Heart left ventricle (tissue), 16 donors: ENCODE results near the gene MTNR1A. TPM values are rescaled to one million over a fixed set of nuclear protein-coding genes. Genes with fewer than 3 reads are reported as not detected.

Experiments
- ATAC-seq, 4 donors: fragments of 200-7000 bp; cut with Tn5 transposase; one replicate each; pipeline ENCODE4 v1.9.1; 2020 to 2022; ENCODE audit warnings: moderate library complexity in 4 of 4, mild to moderate bottlenecking in 3 of 4, moderate number of reproducible peaks in 1 of 4
- DNase-seq, 5 donors: peaks; one replicate each; pipeline ENCODE4 v3.0.0-alpha.2; 2020
- H3K27ac ChIP-seq, 12 donors: fragments of 200-600 bp; sonication (generic) in 4 of 12; one replicate each; pipeline versions ENCODE4 v1.5.0 to v1.8.0; 2016 to 2022; ENCODE audit warnings: mild to moderate bottlenecking in 2 of 12
- H3K27me3 ChIP-seq, 9 donors: fragments of 200-600 bp; sonication (generic) in 2 of 9; one replicate each; pipeline versions ENCODE4 v1.5.1 to v1.8.0; 2016 to 2022; ENCODE audit warnings: mild to moderate bottlenecking in 3 of 9
- H3K36me3 ChIP-seq, 9 donors: fragments of 200-600 bp; sonication (generic) in 2 of 9; one replicate each; pipeline versions ENCODE4 v1.5.0 to v1.8.0; 2018 to 2022; ENCODE audit warnings: mild to moderate bottlenecking in 2 of 9
- H3K4me1 ChIP-seq, 12 donors: fragments of 200-600 bp; sonication (generic) in 4 of 12; one replicate each; pipeline versions ENCODE4 v1.5.0 to v1.8.0; 2016 to 2022; ENCODE audit warnings: mild to moderate bottlenecking in 3 of 12
- H3K4me3 ChIP-seq, 12 donors: fragments of 200-600 bp; sonication (generic) in 4 of 12; one replicate each; pipeline versions ENCODE4 v1.5.0 to v1.8.0; 2017 to 2022; ENCODE audit warnings: mild to moderate bottlenecking in 9 of 12, moderate library complexity in 4 of 12
- H3K9me3 ChIP-seq, 12 donors: fragments of 200-600 bp; sonication (generic) in 4 of 12; one replicate each; pipeline versions ENCODE4 v1.5.0 to v1.8.0; 2016 to 2022; ENCODE audit warnings: mild to moderate bottlenecking in 1 of 12
- POLR2A ChIP-seq, 2 donors: fragments of 450-650 bp; IDR thresholded peaks; one replicate each; pipeline ENCODE4 v1.6.1; 2017; ENCODE audit warnings: antibody characterized with exemption in 2 of 2, mild to moderate bottlenecking in 2 of 2, moderate library complexity in 2 of 2
- WGBS, 4 donors: extraction: QIAGEN DNeasy Blood & Tissue Kit in 2 of 4; methylation state at CpG; one replicate each; pipeline versions ENCODE4 v1.1.5 to v1.1.7; 2013 to 2018; 5-methylcytosine and 5-hydroxymethylcytosine counted together
- intact Hi-C, 10 donors: fragments of 100-400 bp; cut with DNase I; formaldehyde crosslinking; loops; one replicate each; pipeline versions ENCODE4 v1.11.1 to v1.14.2; 2022
- polyA plus RNA-seq, 2 donors: library from polyadenylated mRNA; stranded (reverse); fragments of 200-250 nt; gene quantifications; one replicate each; pipeline ENCODE4 v1.2.3, GENCODE V29; 2013
- total RNA-seq, 9 donors: library from RNA; depleted of rRNA in 2 of 9; stranded (reverse); fragments of >200 nt in 2 of 9; fragmentation: NEBNext Ultra II Directional in 3 of 9; extraction: Animal tissue kit (Norgen Biotek cat#: 25700) in 3 of 9; gene quantifications; one replicate each; pipeline versions ENCODE4 v1.1.0 to v1.2.4, GENCODE V29; 2016 to 2023
- TF ChIP-seq, protein P1 (sequence below), 12 donors: fragments of 200-600 bp; sonication (generic) in 4 of 12; IDR thresholded peaks; one replicate each; pipeline versions ENCODE4 v1.5.0 to v1.8.0; 2018 to 2022; ENCODE audit warnings: antibody characterized with exemption in 12 of 12, mild to moderate bottlenecking in 5 of 12
- donor health status: ischemic (EF 13 %, LVEDD 7.1; RV severe dilation, severe dysfunction).
- donor health status: healthy with polysubstance abuse.
- donor health status: DM: no; HTN: yes; CAD: no.
- donor health status: DM: no; HTN: no; CAD: no.
- donor health status: ischemic (EF 25% LVEDD 6.9; RV normal size, moderate dysfunction).
- donor health status: ischemic (EF 25% LVEDD 5.7; RV mildly dilated, moderate dysfunction).
- donor health status: healthy.
- donor health status: DM: yes; HTN: yes; CAD: no.
- donor health status: ischemic (EF 35%, LVEDD 5.7; RV mildly dilated, moderate dysfunction).
- donor health status: nonischemic (EF 11% LVEDD 7.7; RV severe dilation, severe dysfunction).
- donor health status: DM: yes; HTN: yes; CAD: no.
- donor health status: PGD.
- donor health status: ischemic (EF 29% LVEDD 5.4; RV normal size, mild dysfunction).
- donor health status: nonischemic (EF 23%, LVEDD 6.1; RV moderate dilation, normal function).

MTNR1A gene
- total and polyA plus RNA-seq, 11 donors: not detected

DNA sequence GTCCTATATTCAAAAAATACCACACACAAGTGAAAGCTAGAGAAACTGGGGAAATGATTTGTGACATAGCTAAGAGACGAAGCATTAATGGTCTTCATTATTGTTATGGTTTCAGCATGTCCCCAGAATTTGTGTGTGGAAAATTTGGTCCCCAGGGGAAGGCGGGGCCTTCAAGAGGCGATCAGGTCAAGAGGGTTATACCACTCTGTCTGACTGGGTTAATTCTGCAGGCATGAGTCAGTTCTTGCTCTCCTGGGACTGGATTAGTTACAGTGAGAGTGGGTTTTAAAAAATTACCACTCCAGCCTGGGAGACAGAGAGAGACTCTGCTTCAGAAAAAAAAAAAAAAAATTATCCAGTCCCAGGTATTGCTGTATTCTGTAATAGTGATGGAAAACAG is 2.1 kb upstream of the MTNR1A start:
- H3K4me3 ChIP-seq: no peak overlapping the region
- H3K9me3 ChIP-seq: peaks cover 0 to 13% (median 0%) of the 10 kb centered on the region in 12 donors
- H3K36me3 ChIP-seq: no peaks in the 10 kb centered on the region
- ATAC-seq: peak in 1 of 4 donors; percentile 18
- no peak for DNase-seq
- H3K27ac ChIP-seq: no peak overlapping the region
- H3K4me1 ChIP-seq: peaks cover 0 to 10% (median 0%) of the 10 kb centered on the region in 12 donors
- intact Hi-C loops: no loop called here
- peaks cover 13 to 41% (median 26%) of the 10 kb centered on the region in 9 donors for H3K27me3 ChIP-seq
- TF ChIP-seq, protein P1, sequence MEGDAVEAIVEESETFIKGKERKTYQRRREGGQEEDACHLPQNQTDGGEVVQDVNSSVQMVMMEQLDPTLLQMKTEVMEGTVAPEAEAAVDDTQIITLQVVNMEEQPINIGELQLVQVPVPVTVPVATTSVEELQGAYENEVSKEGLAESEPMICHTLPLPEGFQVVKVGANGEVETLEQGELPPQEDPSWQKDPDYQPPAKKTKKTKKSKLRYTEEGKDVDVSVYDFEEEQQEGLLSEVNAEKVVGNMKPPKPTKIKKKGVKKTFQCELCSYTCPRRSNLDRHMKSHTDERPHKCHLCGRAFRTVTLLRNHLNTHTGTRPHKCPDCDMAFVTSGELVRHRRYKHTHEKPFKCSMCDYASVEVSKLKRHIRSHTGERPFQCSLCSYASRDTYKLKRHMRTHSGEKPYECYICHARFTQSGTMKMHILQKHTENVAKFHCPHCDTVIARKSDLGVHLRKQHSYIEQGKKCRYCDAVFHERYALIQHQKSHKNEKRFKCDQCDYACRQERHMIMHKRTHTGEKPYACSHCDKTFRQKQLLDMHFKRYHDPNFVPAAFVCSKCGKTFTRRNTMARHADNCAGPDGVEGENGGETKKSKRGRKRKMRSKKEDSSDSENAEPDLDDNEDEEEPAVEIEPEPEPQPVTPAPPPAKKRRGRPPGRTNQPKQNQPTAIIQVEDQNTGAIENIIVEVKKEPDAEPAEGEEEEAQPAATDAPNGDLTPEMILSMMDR (IDR thresholded peaks at IDR 0.05): no peak
- 65 to 70% (median 69%) methylated on average over 3 of the region's 3 CpGs for WGBS, 4 donors

DNA sequence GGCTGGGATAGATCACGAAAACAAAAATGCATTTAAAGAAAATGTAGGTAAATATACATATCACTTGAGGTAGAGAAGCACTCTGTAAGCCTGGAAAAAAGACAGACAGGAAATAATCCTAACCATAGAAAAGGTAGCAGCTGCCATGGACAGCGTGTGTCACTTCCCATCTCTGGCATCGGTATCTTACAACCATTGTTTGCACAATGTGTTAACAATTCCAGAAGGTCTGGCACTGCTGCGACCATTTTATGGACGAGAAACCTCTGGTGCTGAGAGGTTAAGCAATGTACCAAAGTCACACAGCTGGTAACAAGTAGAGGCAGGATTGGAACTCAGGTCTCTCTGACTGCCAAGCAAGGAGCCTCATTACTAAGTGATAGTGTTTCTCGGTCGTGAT is 1.7 kb upstream of the MTNR1A start:
- Histone ChIP-seq H3K4me1 (peaks cover 0 to 10% (median 0%) of the 10 kb centered on the region in 12 donors), H3K9me3 (peaks cover 0 to 13% (median 0%) of the 10 kb centered on the region in 12 donors), H3K36me3 (no peaks in the 10 kb centered on the region), H3K27ac (no peak overlapping the region), H3K4me3 (no peak overlapping the region), H3K27me3 (peaks cover 14 to 45% (median 27%) of the 10 kb centered on the region in 9 donors)
- intact Hi-C loops: no loop called here
- WGBS, 4 donors: 44 to 82% (median 68%) methylated on average over 7 of the region's 7 CpGs
- DNase-seq (no peak), ATAC-seq (no peak)
- TF ChIP-seq POLR2A (IDR thresholded peaks at IDR 0.05): no peak
- TF ChIP-seq, protein P1 (IDR thresholded peaks at IDR 0.05): no peak

DNA sequence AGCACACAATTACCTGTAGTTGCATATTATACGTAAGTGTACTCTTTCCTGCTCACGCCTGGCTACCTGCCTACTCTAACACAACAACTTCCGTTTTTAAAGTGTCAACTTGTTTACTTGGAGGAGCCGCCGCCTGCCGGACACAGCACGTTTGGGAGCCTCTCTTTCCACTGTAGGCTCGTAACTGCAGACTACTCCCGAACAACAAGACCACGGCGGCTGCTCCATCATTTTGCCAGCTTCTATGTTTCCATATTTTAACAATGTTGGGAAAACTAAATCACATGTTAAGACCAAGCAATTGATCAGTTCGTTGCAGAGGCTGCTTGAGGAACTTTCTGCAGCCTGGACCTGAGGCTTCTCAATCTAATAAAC is 841 bp downstream of the MTNR1A start:
- 3 to 9% (median 5%) methylated on average over 12 of the region's 12 CpGs for WGBS, 4 donors
- TF ChIP-seq POLR2A (IDR thresholded peaks at IDR 0.05): no peak
- TF ChIP-seq, protein P1 (IDR thresholded peaks at IDR 0.05): no peak
- intact Hi-C loops: no loop called here

DNA sequence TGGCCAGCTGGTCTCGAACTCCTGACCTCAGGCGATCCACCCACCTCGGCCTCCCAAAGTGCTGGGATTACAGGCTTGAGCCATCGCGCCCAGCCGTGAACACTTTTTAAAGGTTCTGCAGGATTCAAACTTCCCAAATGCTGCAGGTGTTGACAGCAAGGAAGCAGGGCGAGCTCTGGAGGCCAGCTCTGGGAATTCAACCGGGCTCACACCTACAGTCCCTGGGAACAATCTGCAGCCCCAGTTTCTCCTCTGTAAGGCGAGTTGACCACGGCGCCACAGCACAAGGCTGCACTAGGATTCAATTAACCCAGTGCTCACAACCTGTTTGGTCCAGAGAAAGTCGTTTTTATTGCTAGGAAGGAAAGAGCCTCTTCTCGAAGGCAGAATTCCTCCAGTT is 1.6 kb downstream of the MTNR1A start:
- 43 to 57% (median 54%) methylated on average over 13 of the region's 13 CpGs for WGBS, 4 donors
- H3K27ac ChIP-seq: no peak overlapping the region
- intact Hi-C loops: no loop called here
- no peaks in the 10 kb centered on the region for H3K9me3 ChIP-seq
- DNase-seq (no peak), ATAC-seq (no peak)
- H3K4me3 ChIP-seq: no peak overlapping the region
- no peaks in the 10 kb centered on the region for H3K36me3 ChIP-seq
- TF ChIP-seq POLR2A (IDR thresholded peaks at IDR 0.05): no peak
- peaks cover 0 to 10% (median 0%) of the 10 kb centered on the region in 12 donors for H3K4me1 ChIP-seq
- H3K27me3 ChIP-seq: peaks cover 14 to 70% (median 36%) of the 10 kb centered on the region in 9 donors

More for the DNA sequence above, 841 bp downstream of the MTNR1A start:
- no peaks in the 10 kb centered on the region for H3K36me3 ChIP-seq
- H3K9me3 ChIP-seq: no peaks in the 10 kb centered on the region
- DNase-seq (no peak), ATAC-seq (no peak)
- H3K27ac ChIP-seq: no peak overlapping the region
- peak overlapping the region in 7 of 12 donors; percentile 16 to 44 (median 28) for H3K4me3 ChIP-seq
- H3K27me3 ChIP-seq: peaks cover 14 to 63% (median 36%) of the 10 kb centered on the region in 9 donors
- peaks cover 0 to 10% (median 0%) of the 10 kb centered on the region in 12 donors for H3K4me1 ChIP-seq

DNA sequence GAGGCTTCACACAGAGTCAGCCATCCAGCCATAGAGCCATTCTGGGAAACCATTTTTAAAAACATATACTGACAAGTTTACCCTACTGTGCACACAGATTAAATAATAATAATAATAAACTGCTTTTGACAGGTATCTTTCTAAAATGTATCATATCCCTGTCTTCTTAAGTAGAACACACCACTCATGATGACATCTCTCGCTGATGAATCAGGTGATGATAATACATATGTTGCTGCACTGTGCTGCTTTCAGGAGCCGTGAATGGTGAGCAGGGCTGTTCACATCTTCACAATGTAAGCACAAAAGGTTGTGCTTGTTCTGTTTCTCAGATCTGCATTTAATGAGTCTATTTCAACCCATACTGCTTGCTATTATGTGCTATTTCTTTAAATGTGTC is 3.5 kb downstream of the MTNR1A start:
- 85 to 94% (median 90%) methylated on average over 2 of the region's 2 CpGs for WGBS, 4 donors
- no peaks in the 10 kb centered on the region for H3K9me3 ChIP-seq
- no peak for TF ChIP-seq POLR2A (IDR thresholded peaks at IDR 0.05)
- TF ChIP-seq, protein P1 (IDR thresholded peaks at IDR 0.05): no peak
- DNase-seq: no peak
- H3K4me3 ChIP-seq: no peak overlapping the region
- H3K4me1 ChIP-seq: peaks cover 0 to 10% (median 0%) of the 10 kb centered on the region in 12 donors
- peaks cover 14 to 73% (median 36%) of the 10 kb centered on the region in 9 donors for H3K27me3 ChIP-seq
- H3K27ac ChIP-seq: no peak overlapping the region
- no peak for ATAC-seq
- intact Hi-C loops: no loop called here
- H3K36me3 ChIP-seq: no peaks in the 10 kb centered on the region
